Mesenchymal stem cell (in vitro differentiated cells and primary cell): ENCODE measurements around the gene SLC12A5.

ENCODE experiments used
- DNase-seq: peaks from one replicate; pipeline ENCODE4 v3.0.0-alpha.2; 2013
- H2AFZ ChIP-seq: one replicate; pipeline ENCODE4 v1.6.1; 2013; ENCODE audit warnings: low read depth, mild to moderate bottlenecking, control low read depth, inconsistent platforms, low read length, moderate library complexity
- H2AK5ac ChIP-seq: 2 replicates; pipeline ENCODE4 v1.6.1; 2013; ENCODE audit warnings: low read length, moderate library complexity, mild to moderate bottlenecking, inconsistent platforms; ENCODE audit not compliant: severe bottlenecking
- H2BK120ac ChIP-seq: one replicate; pipeline ENCODE4 v1.6.1; 2013; ENCODE audit warnings: low read depth, mild to moderate bottlenecking, inconsistent platforms, low read length, moderate library complexity
- H2BK12ac ChIP-seq, 2 experiments: one replicate each; pipeline ENCODE4 v1.6.1; 2013; ENCODE audit warnings: inconsistent platforms in 2 of 2, low read length in 2 of 2, mild to moderate bottlenecking in 2 of 2, moderate library complexity in 2 of 2, control low read depth in 1 of 2
- H2BK15ac ChIP-seq: one replicate; pipeline ENCODE4 v1.6.1; 2013; ENCODE audit warnings: mild to moderate bottlenecking, low read depth, inconsistent platforms; ENCODE audit not compliant: poor library complexity, severe bottlenecking
- H2BK5ac ChIP-seq: 2 replicates; pipeline ENCODE4 v1.6.1; 2013; ENCODE audit warnings: low read depth, mild to moderate bottlenecking, low read length, control low read depth, inconsistent platforms; ENCODE audit not compliant: poor library complexity, severe bottlenecking
- H3K14ac ChIP-seq, 2 experiments: one replicate each; pipeline ENCODE4 v1.6.1; 2013; ENCODE audit warnings: inconsistent platforms in 2 of 2, low read length in 2 of 2, control low read depth in 1 of 2, mild to moderate bottlenecking in 1 of 2, moderate library complexity in 1 of 2
- H3K18ac ChIP-seq, 2 experiments: one replicate each; pipeline ENCODE4 v1.6.1; 2013; ENCODE audit warnings: inconsistent platforms in 2 of 2, low read length in 2 of 2, control low read depth in 1 of 2, low read depth in 1 of 2, mild to moderate bottlenecking in 1 of 2
- H3K23ac ChIP-seq, 2 experiments: one replicate each; pipeline ENCODE4 v1.6.1; 2013; ENCODE audit warnings: inconsistent platforms in 2 of 2, low read length in 2 of 2, mild to moderate bottlenecking in 2 of 2, moderate library complexity in 2 of 2, control low read depth in 1 of 2
- H3K27ac ChIP-seq: 2 replicates; pipeline ENCODE4 v1.5.1; 2013; ENCODE audit warnings: mild to moderate bottlenecking, moderate library complexity, low read length, control low read depth, inconsistent platforms; ENCODE audit not compliant: poor library complexity, severe bottlenecking
- H3K27me3 ChIP-seq, 2 experiments: 2 replicates each; pipeline versions ENCODE4 v1.6.1 to v1.7.0; 2013; ENCODE audit warnings: low read length in 2 of 2, mild to moderate bottlenecking in 2 of 2, moderate library complexity in 2 of 2, control low read depth in 1 of 2, inconsistent platforms in 1 of 2; ENCODE audit not compliant: control insufficient read depth in 1 of 2, insufficient read depth in 1 of 2
- H3K36me3 ChIP-seq, 2 experiments: 2 replicates each; pipeline versions ENCODE4 v1.6.1 to v1.7.0; 2013; ENCODE audit warnings: low read length in 2 of 2, control low read depth in 1 of 2, inconsistent platforms in 1 of 2, low read depth in 1 of 2, mild to moderate bottlenecking in 1 of 2; ENCODE audit not compliant: insufficient read depth in 2 of 2, control insufficient read depth in 1 of 2
- H3K4ac ChIP-seq, 2 experiments: one replicate each; pipeline ENCODE4 v1.6.1; 2013; ENCODE audit warnings: inconsistent platforms in 2 of 2, low read length in 2 of 2, mild to moderate bottlenecking in 2 of 2, moderate library complexity in 2 of 2, control low read depth in 1 of 2, low read depth in 1 of 2
- H3K4me1 ChIP-seq: 2 replicates; pipeline ENCODE4 v1.6.1; 2013; ENCODE audit warnings: low read depth, low read length, control low read depth; ENCODE audit not compliant: control insufficient read depth, insufficient read depth
- H3K4me2 ChIP-seq: 2 replicates; pipeline ENCODE4 v1.6.1; 2013; ENCODE audit warnings: low read length, mild to moderate bottlenecking, inconsistent platforms; ENCODE audit not compliant: poor library complexity, severe bottlenecking
- H3K4me3 ChIP-seq, 2 experiments: 2 replicates each; pipeline versions ENCODE4 v1.5.1 to v1.7.0; 2013; ENCODE audit warnings: low read length in 2 of 2, mild to moderate bottlenecking in 2 of 2, control low read depth in 1 of 2, low read depth in 1 of 2; ENCODE audit not compliant: insufficient read depth in 1 of 2
- H3K79me1 ChIP-seq: replicated peaks from 2 replicates; pipeline ENCODE4 v1.6.1; 2013; ENCODE audit warnings: mild to moderate bottlenecking, control low read depth, low read length, inconsistent platforms; ENCODE audit not compliant: poor library complexity, severe bottlenecking
- H3K9ac ChIP-seq: 2 replicates; pipeline ENCODE4 v1.7.0; 2013; ENCODE audit warnings: mild to moderate bottlenecking, low read length, moderate library complexity
- H3K9me3 ChIP-seq: 2 replicates; pipeline ENCODE4 v1.7.0; 2013; ENCODE audit warnings: mild to moderate bottlenecking, low read length; ENCODE audit not compliant: control insufficient read depth
- H4K8ac ChIP-seq: one replicate; pipeline ENCODE4 v1.6.1; 2013; ENCODE audit warnings: inconsistent platforms, mild to moderate bottlenecking, low read length, moderate library complexity
- H4K91ac ChIP-seq: one replicate; pipeline ENCODE4 v1.6.1; 2013; ENCODE audit warnings: mild to moderate bottlenecking, low read length, inconsistent platforms
- WGBS: methylation state at CpG from one replicate; pipeline ENCODE4 v1.1.7; 2013; ENCODE audit warnings: mixed read lengths; 5-methylcytosine and 5-hydroxymethylcytosine counted together

Gene SLC12A5

DNA sequence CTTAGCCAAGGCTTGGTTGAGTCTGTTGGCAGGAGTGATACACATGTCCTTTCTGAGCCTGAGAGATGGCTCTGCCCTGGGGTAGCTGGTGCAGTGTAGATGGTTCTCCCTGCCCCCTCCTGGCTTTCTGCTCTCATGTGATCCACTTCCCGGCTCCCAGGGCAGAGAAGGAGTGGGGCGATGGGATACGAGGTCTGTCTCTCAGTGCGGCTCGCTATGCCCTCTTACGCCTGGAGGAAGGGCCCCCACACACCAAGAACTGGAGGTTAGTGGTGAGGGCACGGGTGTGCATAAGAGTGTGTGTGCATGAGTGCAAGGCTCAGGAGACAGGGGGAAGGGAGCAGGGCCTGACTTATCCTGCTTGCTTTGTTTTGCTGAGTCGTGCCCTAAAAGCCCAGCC lies 18.8 kb downstream of the SLC12A5 start:
- Histone ChIP-seq H3K79me1 (no peaks in the 10 kb centered on the region), H2BK5ac (no peak overlapping the region), H3K14ac (no peak overlapping the region), H2BK15ac (no peak overlapping the region), H2BK12ac (no peak overlapping the region), H3K4me2 (no peak overlapping the region), H3K4me1 (peaks cover 2% of the 10 kb centered on the region), H2AFZ (no peak overlapping the region), H3K23ac (no peak overlapping the region), H3K36me3 (no peaks in the 10 kb centered on the region), H3K4me3 (no peak overlapping the region), H4K8ac (no peak overlapping the region), H3K9ac (no peak overlapping the region), H3K4ac (no peak overlapping the region), H2AK5ac (no peak overlapping the region), H2BK120ac (no peak overlapping the region), H3K18ac (no peak overlapping the region), H3K27me3 (peaks cover 33 to 85% of the 10 kb centered on the region in 2 experiments), H4K91ac (no peak overlapping the region), H3K27ac (no peak overlapping the region), H3K9me3 (no peaks in the 10 kb centered on the region)
- WGBS, result 76% methylated on average over 8 of the region's 8 CpGs
- no peak for DNase-seq

DNA sequence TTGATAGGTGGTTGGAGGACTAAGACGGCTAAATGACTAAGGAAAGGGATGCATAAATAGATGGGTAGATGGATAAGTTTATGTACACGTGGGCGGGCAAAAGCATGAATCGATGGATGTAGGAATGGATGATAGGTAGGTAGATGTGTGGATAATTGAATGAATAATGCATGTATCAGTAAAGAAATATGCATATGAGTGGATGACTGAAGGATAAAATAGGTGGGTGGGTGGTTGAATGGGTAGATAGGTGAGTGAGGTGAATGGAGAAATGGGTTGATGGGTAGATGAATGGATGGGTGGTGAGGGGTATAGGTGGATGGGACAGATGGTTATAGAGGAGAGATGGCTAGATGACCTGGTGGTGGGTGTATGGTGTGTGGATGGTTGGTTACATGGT lies 20.2 kb downstream of the SLC12A5 start:
- H3K9me3 ChIP-seq, result no peaks in the 10 kb centered on the region
- H2BK12ac ChIP-seq, result no peak overlapping the region
- H2AK5ac ChIP-seq, result no peak overlapping the region
- no peak overlapping the region for H4K91ac ChIP-seq
- H3K23ac ChIP-seq, result no peak overlapping the region
- no peak overlapping the region for H2BK120ac ChIP-seq
- DNase-seq, result no peak
- no peak overlapping the region for H3K4me2 ChIP-seq
- H2BK15ac ChIP-seq, result no peak overlapping the region
- H3K27ac ChIP-seq, result no peak overlapping the region
- no peak overlapping the region for H3K9ac ChIP-seq
- no peak overlapping the region for H3K4me3 ChIP-seq
- no peaks in the 10 kb centered on the region for H3K36me3 ChIP-seq
- H3K14ac ChIP-seq, result no peak overlapping the region
- no peak overlapping the region for H3K18ac ChIP-seq
- H3K27me3 ChIP-seq, result peaks cover 37 to 87% of the 10 kb centered on the region in 2 experiments
- H3K4me1 ChIP-seq, result peaks cover 2% of the 10 kb centered on the region
- H2BK5ac ChIP-seq, result no peak overlapping the region
- H4K8ac ChIP-seq, result no peak overlapping the region
- no peak overlapping the region for H2AFZ ChIP-seq
- H3K79me1 ChIP-seq, result no peaks in the 10 kb centered on the region
- H3K4ac ChIP-seq, result no peak overlapping the region
- 90% methylated on average over 4 of the region's 4 CpGs for WGBS

DNA sequence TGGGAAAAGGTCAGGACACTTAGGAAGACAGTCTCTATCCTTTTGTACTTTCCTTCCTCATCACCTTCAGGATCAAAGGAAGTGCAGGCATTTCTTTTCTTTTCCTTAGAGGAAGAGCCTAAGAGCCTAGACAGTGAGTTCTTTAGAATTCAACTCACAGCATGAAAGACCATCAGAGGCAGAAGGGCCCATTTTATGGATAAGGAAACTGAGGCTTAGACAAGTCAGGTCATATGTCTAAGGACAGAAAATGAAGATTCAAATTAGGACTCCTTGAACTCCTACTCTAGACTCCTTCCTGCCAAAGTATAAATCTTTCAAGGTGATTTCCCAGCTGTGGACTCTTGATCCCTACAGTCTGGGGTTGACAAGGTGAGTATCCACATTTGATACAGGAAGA lies 20.8 kb downstream of the SLC12A5 start:
- H2AK5ac ChIP-seq, result no peak overlapping the region
- no peak overlapping the region for H2AFZ ChIP-seq
- peaks cover 2% of the 10 kb centered on the region for H3K4me1 ChIP-seq
- H3K9me3 ChIP-seq, result no peaks in the 10 kb centered on the region
- no peak overlapping the region for H4K8ac ChIP-seq
- no peak overlapping the region for H2BK12ac ChIP-seq
- H3K14ac ChIP-seq, result no peak overlapping the region
- no peak overlapping the region for H3K27ac ChIP-seq
- H3K4me2 ChIP-seq, result no peak overlapping the region
- no peak overlapping the region for H3K4me3 ChIP-seq
- no peak overlapping the region for H3K4ac ChIP-seq
- H2BK5ac ChIP-seq, result no peak overlapping the region
- H3K79me1 ChIP-seq, result no peaks in the 10 kb centered on the region
- no peak overlapping the region for H3K23ac ChIP-seq
- H2BK15ac ChIP-seq, result no peak overlapping the region
- H3K18ac ChIP-seq, result no peak overlapping the region
- H3K27me3 ChIP-seq, result peaks cover 40 to 87% of the 10 kb centered on the region in 2 experiments
- DNase-seq, result no peak
- H3K36me3 ChIP-seq, result no peaks in the 10 kb centered on the region
- no peak overlapping the region for H3K9ac ChIP-seq
- H4K91ac ChIP-seq, result no peak overlapping the region
- H2BK120ac ChIP-seq, result no peak overlapping the region

DNA sequence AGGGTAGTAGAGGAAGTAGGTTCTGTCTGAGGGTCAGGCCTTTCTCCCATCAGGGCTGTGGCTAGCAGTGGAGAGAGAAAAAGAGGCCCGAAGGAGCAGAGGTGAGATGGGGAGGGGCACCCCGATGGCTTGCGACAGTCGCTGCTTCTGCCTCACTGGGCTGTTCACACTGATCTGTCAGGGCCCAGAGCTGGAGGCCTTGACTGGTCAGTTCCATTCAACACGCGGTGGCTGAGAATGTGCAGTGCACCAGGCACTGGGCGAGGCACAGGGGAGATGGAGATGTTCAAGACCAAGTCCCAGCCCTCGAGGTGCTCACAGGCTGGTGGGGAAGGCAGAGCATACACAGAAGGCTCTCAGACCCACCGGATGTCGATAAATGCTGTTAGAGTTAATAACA lies 21.4 kb downstream of the SLC12A5 start:
- Histone ChIP-seq H3K4me2 (no peak overlapping the region), H2AK5ac (no peak overlapping the region), H2AFZ (no peak overlapping the region), H3K14ac (no peak overlapping the region), H3K4me1 (peaks cover 2% of the 10 kb centered on the region), H4K91ac (no peak overlapping the region), H2BK12ac (no peak overlapping the region), H4K8ac (no peak overlapping the region), H3K23ac (no peak overlapping the region), H2BK120ac (no peak overlapping the region), H2BK5ac (no peak overlapping the region), H3K36me3 (no peaks in the 10 kb centered on the region), H2BK15ac (no peak overlapping the region), H3K9me3 (no peaks in the 10 kb centered on the region), H3K79me1 (no peaks in the 10 kb centered on the region), H3K4me3 (no peak overlapping the region), H3K27me3 (peaks cover 46 to 87% of the 10 kb centered on the region in 2 experiments), H3K4ac (no peak overlapping the region), H3K9ac (no peak overlapping the region), H3K18ac (no peak overlapping the region), H3K27ac (no peak overlapping the region)
- WGBS, result 64% methylated on average over 10 of the region's 10 CpGs
- no peak for DNase-seq
